ENCODE results near the gene ZNF664.

Gene ZNF664

DNA sequence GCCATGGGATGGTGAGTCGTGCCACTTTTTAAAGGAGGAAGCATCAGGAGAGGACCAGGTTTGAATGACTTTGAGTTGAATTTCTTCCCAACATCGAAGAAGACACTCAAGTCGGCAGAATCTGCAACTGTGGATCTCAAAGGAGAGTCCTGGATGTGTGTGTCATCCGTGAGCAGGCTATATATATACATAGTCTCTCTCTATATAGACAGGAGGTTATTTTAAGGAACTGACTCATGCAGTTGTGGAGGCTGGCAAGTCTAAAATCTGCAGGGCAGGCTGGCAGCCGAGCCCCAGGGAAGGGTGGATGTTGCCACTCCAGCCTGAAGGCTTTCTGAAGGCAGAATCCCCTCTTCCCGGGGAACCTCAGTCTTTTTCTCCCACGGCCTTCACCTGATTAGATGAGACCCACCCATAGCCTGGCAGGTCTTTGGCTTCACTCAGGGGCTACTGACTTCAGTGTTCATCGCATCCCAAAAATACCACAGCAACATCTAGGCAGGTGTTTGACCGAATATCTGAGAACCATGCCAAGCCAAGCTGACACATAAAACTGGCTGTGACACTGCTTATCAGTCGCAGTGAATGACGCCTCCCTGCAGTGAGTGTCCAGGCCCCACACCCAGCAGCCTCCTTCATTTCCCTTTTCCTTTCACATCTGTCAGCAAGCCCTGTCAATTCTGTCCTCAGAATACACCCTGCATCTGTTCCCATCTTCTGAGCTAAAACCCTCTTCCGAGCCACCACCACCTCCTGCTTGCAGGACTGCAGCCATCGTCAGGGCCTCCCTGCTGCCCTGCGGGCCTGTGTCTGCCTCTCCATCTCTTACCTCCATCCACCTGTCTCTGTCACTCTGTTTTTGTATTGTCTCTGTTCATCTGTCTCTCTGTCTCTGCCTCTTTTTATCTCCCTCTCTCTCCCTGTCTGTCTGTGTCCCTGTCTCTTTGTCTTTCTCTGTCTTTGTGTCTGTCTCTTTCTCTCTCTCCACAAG is 54.0 kb downstream of the ZNF664 start:
- Mint-ChIP-seq H3K4me1 (no peaks in the 10 kb centered on the region), H3K4me3 (no peak overlapping the region), H3K27ac (no peak overlapping the region), H3K27me3 (peaks cover 6% of the 10 kb centered on the region), H3K9me3 (peaks cover 1% of the 10 kb centered on the region), H3K36me3 (peaks cover 4% of the 10 kb centered on the region)
- DNase-seq (ENCODE audit: low spot score in 2 of 2) (no peak), ATAC-seq (ENCODE audit: low read depth) (no peak)

DNA sequence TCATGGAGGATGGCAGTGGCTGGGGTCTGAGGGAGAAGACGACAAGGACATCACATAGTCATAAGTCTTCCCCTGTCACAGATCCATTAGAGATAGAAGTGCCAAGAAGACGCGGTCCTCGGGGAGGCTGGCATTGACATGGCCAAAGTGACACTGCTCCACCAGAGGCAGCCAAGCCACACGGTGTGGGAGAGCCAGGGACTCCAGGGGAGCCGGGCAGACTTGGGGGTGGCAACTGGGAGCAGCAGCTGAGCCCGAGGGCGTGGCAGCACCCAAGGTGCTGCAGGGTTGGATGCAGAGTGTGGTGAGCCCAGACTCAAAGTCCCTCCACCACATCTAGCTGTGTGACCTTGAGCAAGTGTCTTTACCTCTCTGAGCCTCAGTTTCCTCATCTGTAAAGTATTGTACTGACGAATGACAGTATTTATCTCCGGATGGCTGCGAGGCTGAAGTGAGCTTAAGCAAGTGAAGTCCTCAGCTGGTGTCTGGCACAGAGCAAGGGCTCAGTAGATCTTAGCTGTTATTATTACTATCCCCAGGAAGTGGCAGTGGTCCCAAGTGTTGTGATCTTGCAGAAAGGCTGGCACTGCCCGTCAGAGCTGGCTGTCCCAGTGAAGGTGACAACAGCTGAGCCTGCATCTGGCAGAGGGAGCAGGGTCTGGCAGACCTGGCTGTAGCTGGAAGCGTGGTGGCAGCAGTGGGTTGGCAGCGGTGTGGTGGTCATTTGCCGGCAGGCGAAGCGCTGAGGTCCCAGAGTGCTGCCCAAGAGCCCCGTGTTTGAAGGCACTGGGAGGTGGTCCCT is 54.9 kb downstream of the ZNF664 start:
- peaks cover 6% of the 10 kb centered on the region for H3K27me3 Mint-ChIP-seq
- no peak for ATAC-seq (ENCODE audit: low read depth)
- no peaks in the 10 kb centered on the region for H3K9me3 Mint-ChIP-seq
- no peak overlapping the region for H3K27ac Mint-ChIP-seq
- no peaks in the 10 kb centered on the region for H3K4me1 Mint-ChIP-seq
- no peak for DNase-seq (ENCODE audit: low spot score in 2 of 2)
- no peak overlapping the region for H3K4me3 Mint-ChIP-seq
- peaks cover 3% of the 10 kb centered on the region for H3K36me3 Mint-ChIP-seq

DNA sequence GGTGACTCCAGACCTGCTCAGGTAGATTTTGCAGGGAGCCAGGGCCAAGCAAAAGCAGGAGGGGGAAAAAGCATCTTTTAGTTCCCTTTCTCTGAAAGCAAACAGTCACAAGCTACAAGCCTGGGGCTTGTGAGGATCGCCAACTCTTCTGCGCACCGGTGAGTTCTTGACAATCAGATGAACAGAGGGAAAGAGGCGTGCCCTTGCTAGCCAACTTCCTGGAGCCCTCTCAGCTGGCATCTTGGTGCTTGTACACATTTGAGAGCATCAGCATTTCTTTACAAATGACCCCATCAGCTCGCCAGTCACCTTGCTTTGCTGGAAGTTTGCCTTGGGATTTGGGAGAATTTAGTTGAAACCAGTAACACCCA is 55.5 kb downstream of the ZNF664 start:
- no peak for ATAC-seq (ENCODE audit: low read depth)
- Mint-ChIP-seq H3K9me3 (no peaks in the 10 kb centered on the region), H3K4me3 (no peak overlapping the region), H3K27me3 (peaks cover 8% of the 10 kb centered on the region), H3K4me1 (no peaks in the 10 kb centered on the region), H3K27ac (no peak overlapping the region), H3K36me3 (peaks cover 3% of the 10 kb centered on the region)
- DNase-seq (ENCODE audit: low spot score in 2 of 2), result no peak

DNA sequence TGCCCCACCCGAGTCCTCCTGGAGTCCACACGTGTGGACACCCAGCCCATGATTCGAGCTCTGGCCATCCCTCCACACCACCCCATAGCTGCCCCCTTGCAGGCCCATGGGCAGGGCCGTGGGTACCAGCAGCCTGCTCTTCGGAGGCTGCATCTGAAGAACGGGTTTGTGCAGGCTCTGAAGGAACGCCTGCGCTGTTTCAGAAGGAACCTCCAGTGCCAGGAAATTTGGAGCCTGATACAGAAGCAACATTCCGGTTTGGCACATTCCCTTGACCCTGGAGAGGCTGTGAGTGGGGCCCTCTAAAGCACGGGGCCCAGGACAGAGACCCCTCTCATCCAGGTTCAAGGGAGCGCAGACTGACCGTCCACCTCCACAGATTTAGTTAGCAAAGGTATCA is 57.0 kb downstream of the ZNF664 start:
- peaks cover 8% of the 10 kb centered on the region for H3K27me3 Mint-ChIP-seq
- no peak overlapping the region for H3K4me3 Mint-ChIP-seq
- H3K27ac Mint-ChIP-seq, result no peak overlapping the region
- no peaks in the 10 kb centered on the region for H3K9me3 Mint-ChIP-seq
- H3K4me1 Mint-ChIP-seq, result no peaks in the 10 kb centered on the region
- DNase-seq (ENCODE audit: low spot score in 2 of 2) (no peak), ATAC-seq (ENCODE audit: low read depth) (no peak)
- peaks cover 3% of the 10 kb centered on the region for H3K36me3 Mint-ChIP-seq

DNA sequence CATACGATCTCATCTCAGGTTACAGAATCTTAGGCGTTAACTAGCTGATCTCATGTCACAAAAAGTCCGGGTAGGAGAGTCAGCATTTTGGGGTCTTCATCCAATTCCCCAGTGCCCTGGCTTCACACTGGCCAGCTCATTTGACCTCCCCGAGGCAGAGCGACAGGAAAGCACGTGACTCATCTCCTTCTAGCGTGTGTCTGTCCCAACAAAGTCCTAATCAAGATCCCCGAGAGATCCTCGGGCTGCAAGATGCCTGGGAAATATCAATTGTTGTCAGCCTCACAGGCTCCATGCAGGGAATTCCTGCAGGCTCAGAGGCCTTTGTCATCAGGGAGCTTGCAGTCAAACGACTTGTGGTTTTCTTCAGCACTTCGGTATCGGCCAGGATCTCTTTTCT is 57.5 kb downstream of the ZNF664 start:
- H3K27ac Mint-ChIP-seq, result no peak overlapping the region
- ATAC-seq (ENCODE audit: low read depth), result no peak
- no peak for DNase-seq (ENCODE audit: low spot score in 2 of 2)
- no peaks in the 10 kb centered on the region for H3K9me3 Mint-ChIP-seq
- no peak overlapping the region for H3K4me3 Mint-ChIP-seq
- H3K27me3 Mint-ChIP-seq, result peaks cover 8% of the 10 kb centered on the region
- H3K4me1 Mint-ChIP-seq, result no peaks in the 10 kb centered on the region
- peaks cover 3% of the 10 kb centered on the region for H3K36me3 Mint-ChIP-seq

DNA sequence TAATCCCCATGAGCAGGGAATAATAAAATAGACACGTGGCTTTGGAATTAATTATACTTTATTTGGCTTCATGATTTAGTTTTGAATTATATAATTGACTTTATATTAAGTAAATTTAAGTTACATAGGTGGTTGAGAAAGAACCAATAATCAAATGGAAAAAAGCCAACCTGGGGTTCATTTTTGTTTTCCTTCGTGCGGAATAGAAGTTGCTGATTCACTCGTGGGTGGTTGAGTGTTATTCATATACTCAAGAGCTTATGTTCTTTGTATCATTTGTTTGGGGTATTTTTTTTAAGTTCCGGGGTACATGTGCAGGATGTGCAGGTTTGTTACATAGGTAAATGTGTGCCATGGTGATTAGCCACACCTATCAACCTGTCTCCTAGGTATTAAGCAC is 58.0 kb downstream of the ZNF664 start:
- no peaks in the 10 kb centered on the region for H3K4me1 Mint-ChIP-seq
- DNase-seq (ENCODE audit: low spot score in 2 of 2), result no peak
- ATAC-seq (ENCODE audit: low read depth), result no peak
- H3K27me3 Mint-ChIP-seq, result peaks cover 8% of the 10 kb centered on the region
- no peak overlapping the region for H3K27ac Mint-ChIP-seq
- H3K9me3 Mint-ChIP-seq, result no peaks in the 10 kb centered on the region
- H3K4me3 Mint-ChIP-seq, result no peak overlapping the region
- H3K36me3 Mint-ChIP-seq, result peaks cover 3% of the 10 kb centered on the region

DNA sequence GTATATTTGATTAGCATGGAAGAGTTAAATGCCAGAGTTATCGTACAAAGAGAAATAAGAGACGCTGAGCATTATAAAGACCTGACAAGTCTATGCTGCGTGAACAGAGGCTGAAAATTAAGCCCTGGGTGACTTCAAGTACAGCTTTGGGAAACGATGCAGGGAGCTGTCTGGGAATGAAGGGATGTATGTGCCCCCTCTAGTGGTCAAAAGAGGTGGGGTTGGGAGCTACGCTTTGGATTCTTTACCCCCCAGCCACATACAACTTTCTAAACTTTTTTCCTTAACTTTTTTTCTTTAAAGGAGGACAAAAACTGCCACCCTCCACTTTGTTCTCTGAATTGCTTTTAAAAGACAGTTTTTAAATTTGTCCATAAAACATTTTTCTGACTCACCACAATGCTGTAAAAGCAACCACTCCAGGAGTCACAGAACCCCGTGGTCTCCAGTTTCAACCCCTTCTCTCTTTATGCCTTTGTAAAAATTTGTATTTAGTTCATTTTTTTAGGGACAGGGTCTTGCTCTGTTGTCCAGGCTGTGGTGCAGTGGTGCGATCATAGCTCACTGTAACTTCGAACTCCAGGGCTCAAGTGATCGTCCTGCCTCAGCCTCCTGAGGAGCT is 59.4 kb downstream of the ZNF664 start:
- Mint-ChIP-seq H3K4me3 (no peak overlapping the region), H3K36me3 (peaks cover 2% of the 10 kb centered on the region), H3K27ac (no peak overlapping the region), H3K27me3 (peaks cover 15% of the 10 kb centered on the region), H3K4me1 (no peaks in the 10 kb centered on the region), H3K9me3 (no peaks in the 10 kb centered on the region)
- DNase-seq (ENCODE audit: low spot score in 2 of 2) (peak in 1 of 2 donors; percentile 16), ATAC-seq (ENCODE audit: low read depth) (peak; percentile 41)

DNA sequence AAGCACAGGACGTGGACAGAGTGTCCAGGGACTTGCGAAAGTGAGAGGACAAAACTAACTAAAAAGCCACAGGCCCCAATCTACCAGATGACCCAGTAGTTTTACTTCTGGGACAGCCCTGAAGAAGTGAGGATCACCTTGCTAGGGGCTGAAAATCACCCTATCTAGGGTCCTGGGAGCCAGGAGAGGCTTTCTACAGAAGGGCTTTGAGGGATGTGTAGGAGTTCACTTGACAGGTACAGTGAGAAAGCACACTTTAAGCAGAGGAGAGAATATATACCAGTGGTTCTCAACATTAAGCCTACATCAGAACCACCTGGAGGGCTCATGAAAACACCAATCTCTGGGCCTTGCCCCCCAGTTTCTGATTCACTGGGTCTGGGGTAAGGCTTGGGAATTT is 60.8 kb downstream of the ZNF664 start:
- H3K9me3 Mint-ChIP-seq, result no peaks in the 10 kb centered on the region
- ATAC-seq (ENCODE audit: low read depth) (no peak), DNase-seq (ENCODE audit: low spot score in 2 of 2) (no peak)
- H3K27ac Mint-ChIP-seq, result no peak overlapping the region
- H3K4me1 Mint-ChIP-seq, result no peaks in the 10 kb centered on the region
- no peaks in the 10 kb centered on the region for H3K36me3 Mint-ChIP-seq
- H3K4me3 Mint-ChIP-seq, result no peak overlapping the region
- H3K27me3 Mint-ChIP-seq, result peaks cover 12% of the 10 kb centered on the region

DNA sequence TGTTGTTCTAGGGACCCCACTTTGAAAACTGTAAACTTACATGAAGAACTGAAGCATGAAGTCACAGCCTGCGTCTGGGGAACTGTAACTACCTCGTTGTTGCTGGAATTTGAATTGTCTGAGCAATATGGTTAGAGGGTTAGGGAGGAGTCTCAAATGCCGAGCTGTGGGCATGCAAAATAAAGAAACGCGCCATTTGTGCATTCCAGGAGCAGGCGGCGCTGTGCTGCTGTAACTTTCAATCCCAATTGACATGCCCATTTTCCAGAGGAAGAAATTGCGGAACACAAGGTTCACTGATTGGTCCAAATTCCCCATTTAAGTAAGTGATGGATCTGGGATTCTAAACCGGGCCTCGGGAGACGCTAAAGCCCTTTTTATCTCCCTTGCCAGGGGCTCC is 61.3 kb downstream of the ZNF664 start:
- no peak overlapping the region for H3K27ac Mint-ChIP-seq
- H3K9me3 Mint-ChIP-seq, result no peaks in the 10 kb centered on the region
- H3K27me3 Mint-ChIP-seq, result peaks cover 12% of the 10 kb centered on the region
- no peak overlapping the region for H3K4me3 Mint-ChIP-seq
- no peak for ATAC-seq (ENCODE audit: low read depth)
- no peaks in the 10 kb centered on the region for H3K36me3 Mint-ChIP-seq
- DNase-seq (ENCODE audit: low spot score in 2 of 2), result no peak
- H3K4me1 Mint-ChIP-seq, result no peaks in the 10 kb centered on the region

DNA sequence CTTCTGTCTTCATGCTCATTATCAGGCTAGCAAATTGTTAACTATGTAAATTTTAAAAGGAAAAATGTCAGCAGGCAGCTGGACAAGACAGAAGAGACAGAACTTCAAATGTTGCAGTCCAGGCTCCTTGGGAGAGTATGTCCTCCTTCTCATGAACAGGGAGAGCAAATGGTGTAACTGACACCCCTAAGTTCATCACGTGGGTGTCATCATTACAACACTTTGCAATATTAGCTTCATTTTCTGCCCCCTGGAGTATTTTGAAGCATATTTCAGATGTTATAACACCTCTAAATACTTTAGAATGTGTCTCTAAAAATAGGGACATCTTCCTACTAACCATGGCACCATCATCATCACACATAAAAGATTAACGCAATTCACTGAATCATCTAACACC is 62.1 kb downstream of the ZNF664 start:
- Mint-ChIP-seq H3K4me3 (no peak overlapping the region), H3K9me3 (no peaks in the 10 kb centered on the region), H3K36me3 (no peaks in the 10 kb centered on the region), H3K4me1 (no peaks in the 10 kb centered on the region), H3K27me3 (peaks cover 12% of the 10 kb centered on the region), H3K27ac (no peak overlapping the region)
- ATAC-seq (ENCODE audit: low read depth) (no peak), DNase-seq (ENCODE audit: low spot score in 2 of 2) (no peak)

DNA sequence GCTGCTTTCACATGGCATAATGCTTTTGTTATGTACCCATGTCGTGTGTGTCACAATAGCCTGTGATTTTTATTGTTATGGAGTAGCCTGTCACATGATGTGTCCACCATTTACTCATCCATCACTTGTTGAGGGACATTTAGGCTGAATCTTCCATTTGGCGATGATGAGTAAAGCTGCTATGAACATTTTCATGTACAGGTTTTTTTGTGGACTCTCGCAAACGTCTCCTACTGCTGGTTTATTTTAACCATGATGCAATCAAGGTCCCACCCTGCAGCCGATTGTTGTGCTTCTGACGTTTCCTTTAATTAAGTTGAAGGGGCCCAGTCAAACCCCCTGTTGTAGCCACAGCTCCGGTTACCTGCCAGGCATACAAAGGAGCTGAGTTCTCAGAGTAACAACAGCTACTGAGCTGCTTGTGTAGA is 63.2 kb downstream of the ZNF664 start:
- Mint-ChIP-seq H3K9me3 (no peaks in the 10 kb centered on the region), H3K27me3 (peaks cover 12% of the 10 kb centered on the region), H3K36me3 (no peaks in the 10 kb centered on the region), H3K4me1 (no peaks in the 10 kb centered on the region), H3K4me3 (no peak overlapping the region), H3K27ac (no peak overlapping the region)
- no peak for ATAC-seq (ENCODE audit: low read depth)
- DNase-seq (ENCODE audit: low spot score in 2 of 2), result no peak

DNA sequence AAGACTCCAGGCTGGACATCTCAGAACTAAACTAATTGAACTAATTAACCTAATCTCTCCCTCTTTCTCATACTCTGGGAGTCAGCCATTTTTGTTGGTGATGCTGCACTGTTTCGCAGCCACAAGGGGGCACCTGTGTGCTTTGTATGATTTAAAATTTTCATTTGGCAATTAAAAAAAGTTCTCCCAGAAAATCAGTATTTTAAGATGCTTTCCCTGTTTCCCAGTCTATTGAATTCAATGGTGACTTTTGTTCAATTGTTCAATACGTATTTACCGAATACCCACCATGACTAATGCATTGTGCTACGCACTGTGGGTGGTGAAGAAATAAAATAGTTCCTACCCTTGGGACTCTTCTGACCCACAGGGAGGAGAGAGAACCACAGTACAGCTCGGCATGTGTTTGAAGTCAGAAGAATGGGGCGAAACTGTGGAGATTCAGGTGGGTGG is 63.7 kb downstream of the ZNF664 start:
- H3K9me3 Mint-ChIP-seq, result no peaks in the 10 kb centered on the region

DNA sequence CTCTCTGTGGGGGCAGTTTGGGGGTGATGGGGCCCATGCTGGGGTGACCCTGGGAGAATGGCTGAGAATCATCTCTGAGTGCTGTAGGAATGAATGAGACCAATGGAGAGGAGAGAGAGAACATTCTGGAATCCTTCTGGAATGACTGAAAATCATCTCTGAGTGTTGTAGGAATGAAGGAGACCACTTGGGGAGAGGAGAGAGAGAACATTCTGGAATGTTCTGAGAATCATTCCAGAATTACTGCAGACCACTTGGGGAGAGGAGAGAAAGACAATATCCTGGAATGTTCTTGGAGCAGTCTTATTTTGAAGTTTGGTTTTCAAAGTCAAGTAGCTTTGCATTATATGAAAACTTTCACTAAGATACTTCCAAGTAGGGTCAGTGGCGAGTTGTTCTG is 64.3 kb downstream of the ZNF664 start:
- Mint-ChIP-seq H3K36me3 (no peaks in the 10 kb centered on the region), H3K4me3 (no peak overlapping the region), H3K9me3 (no peaks in the 10 kb centered on the region), H3K27ac (no peak overlapping the region), H3K4me1 (no peaks in the 10 kb centered on the region), H3K27me3 (peaks cover 12% of the 10 kb centered on the region)
- ATAC-seq (ENCODE audit: low read depth), result no peak
- DNase-seq (ENCODE audit: low spot score in 2 of 2), result no peak

More for the DNA sequence above, 63.7 kb downstream of the ZNF664 start:
- Mint-ChIP-seq H3K27ac (no peak overlapping the region), H3K27me3 (peaks cover 12% of the 10 kb centered on the region), H3K4me1 (no peaks in the 10 kb centered on the region), H3K36me3 (no peaks in the 10 kb centered on the region), H3K4me3 (no peak overlapping the region)
- ATAC-seq (ENCODE audit: low read depth) (peak; percentile 54), DNase-seq (ENCODE audit: low spot score in 2 of 2) (peak; percentile 38 to 46)

DNA sequence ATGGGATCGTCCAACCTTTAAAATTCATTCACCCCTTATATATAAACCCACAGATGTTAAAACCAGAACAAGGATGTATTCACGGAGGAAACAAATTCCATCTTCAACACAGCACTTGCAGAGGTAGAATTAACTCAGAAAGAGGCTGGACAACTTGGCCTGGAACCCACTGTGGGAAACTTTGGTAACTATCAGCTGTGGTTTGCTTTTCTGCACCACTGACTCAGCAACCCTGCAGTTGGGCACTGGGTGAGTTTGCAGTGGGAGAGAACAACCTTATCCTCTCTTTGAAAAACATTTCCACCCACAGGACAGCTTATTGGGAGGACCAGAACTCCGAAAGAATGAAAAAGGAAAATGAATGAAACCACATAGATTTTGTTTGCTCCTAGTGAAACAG is 66.3 kb downstream of the ZNF664 start:
- Mint-ChIP-seq H3K4me1 (no peaks in the 10 kb centered on the region), H3K4me3 (no peak overlapping the region), H3K27me3 (peaks cover 13% of the 10 kb centered on the region), H3K27ac (no peak overlapping the region), H3K9me3 (no peaks in the 10 kb centered on the region), H3K36me3 (peaks cover 1% of the 10 kb centered on the region)
- no peak for DNase-seq (ENCODE audit: low spot score in 2 of 2)
- no peak for ATAC-seq (ENCODE audit: low read depth)

All from memory B cell (primary cell).